Glomerular visceral epithelial cell (primary cell): ENCODE results near the gene CRAT.

ENCODE experiments used
- DNase-seq: peaks from one replicate; pipeline ENCODE4 v3.0.0-alpha.2; 2016; ENCODE audit errors: extremely low spot score

The CRAT gene

DNA sequence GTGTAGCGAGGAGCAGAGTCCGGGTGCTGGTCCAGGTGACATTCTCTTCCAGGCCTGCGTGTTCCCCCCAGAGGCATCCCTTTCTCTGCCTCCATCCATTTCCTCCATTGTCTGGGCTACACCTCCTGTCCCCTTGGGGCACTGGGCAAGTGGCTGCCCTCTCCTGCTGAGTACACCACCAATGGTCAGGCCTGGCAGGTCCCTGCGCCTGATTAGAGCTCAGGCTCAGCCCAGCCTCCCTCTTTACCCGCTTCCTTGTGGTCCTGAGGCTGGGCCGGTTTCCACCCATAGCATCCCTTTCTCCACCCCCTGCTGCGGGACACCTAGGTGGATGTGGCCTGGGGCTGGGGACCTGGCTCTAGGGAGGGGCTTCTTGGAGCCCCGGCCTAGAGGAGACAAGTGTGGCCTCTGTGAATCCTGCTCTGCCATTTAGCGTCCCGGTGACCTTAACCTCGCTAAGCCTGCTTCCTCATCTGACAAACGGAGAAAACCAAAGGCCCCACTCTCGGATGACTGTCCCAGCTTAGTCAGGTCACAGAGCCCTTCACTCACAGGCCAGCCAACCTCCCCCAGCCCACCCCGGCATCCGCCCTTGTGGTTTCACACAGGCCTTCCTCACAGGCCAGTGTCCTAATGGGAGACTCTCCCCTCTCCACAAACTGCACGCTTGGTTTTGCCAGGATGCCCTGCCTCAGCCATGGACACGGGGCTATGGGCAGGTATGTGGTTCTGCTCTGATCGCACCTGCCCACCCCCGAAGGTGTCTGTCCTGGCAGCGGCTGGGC is 16.8 kb downstream of the CRAT start:
- no peak for DNase-seq

DNA sequence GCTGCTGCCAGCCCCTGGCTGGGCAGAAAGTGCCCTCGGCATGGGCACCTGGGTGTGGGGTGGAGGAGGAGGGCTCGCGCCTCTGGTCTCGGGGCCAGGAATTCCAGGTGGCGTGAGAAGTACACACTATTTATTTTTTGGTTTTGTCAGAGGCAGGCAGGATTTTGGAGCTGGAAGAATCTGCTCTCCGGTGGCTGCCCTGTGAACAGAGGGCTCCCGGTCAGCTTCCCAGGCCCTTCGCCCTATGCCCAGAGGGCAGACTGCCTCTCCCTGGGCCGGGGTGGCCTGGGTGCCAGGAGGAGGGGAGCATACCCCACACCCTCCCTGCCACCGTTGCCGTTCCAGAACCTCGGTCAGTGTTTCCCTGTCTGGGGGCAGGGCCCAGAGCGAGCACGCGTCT is 21.3 kb downstream of the CRAT start:
- no peak for DNase-seq

- no peak for DNase-seq
Observed at GRCh38 chr9:129084087-129084486, 26.5 kb downstream of the CRAT start.

- DNase-seq, result peak; percentile 18
Observed at GRCh38 chr9:129081388-129081904, 29.1 kb downstream of the CRAT start.

GRCh38 chr9:129080601-129081387 is 29.8 kb downstream of the CRAT start, which contains the start of gene DOLPP1:
DOLPP1 (plus strand) TSS chr9:129081111; CDS start chr9:129081132, 21 bp downstream.
- DNase-seq, result peak; percentile 100

DNA sequence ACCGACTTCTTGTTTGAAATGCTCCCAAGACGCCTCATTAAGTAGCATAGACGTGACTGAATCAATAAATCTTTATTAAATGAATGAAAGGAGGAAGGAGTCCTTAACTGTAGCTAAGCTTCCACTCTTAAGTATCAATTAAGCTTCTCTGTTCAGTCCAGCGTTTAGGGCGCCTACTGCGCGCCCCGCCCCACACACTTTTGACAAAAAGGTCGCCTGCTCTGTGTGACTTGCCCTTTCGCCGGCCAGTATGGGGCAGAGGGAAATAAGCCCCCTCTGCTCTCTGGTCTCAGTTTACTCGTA is 30.3 kb downstream of the CRAT start:
- no peak for DNase-seq

DNA sequence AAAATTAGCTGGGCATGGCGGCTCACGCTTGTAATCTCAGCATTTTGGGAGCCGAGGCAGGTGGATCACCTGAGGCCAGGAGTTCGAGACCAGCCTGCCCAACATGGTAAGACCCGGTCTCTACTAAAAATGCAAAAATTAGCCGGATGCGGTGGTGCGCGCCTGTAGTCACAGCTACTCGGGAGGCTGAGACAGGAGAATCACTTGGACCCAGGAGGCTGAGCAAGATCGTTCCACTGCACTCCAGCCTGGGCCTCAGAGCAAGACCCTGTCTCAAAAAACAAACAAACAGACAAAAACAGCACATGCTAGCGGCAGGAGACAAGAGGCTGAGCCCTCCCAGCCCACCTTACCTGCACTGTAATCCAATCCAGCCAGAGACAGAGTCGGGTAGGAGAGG is 30.8 kb downstream of the CRAT start:
- DNase-seq, result no peak

DNA sequence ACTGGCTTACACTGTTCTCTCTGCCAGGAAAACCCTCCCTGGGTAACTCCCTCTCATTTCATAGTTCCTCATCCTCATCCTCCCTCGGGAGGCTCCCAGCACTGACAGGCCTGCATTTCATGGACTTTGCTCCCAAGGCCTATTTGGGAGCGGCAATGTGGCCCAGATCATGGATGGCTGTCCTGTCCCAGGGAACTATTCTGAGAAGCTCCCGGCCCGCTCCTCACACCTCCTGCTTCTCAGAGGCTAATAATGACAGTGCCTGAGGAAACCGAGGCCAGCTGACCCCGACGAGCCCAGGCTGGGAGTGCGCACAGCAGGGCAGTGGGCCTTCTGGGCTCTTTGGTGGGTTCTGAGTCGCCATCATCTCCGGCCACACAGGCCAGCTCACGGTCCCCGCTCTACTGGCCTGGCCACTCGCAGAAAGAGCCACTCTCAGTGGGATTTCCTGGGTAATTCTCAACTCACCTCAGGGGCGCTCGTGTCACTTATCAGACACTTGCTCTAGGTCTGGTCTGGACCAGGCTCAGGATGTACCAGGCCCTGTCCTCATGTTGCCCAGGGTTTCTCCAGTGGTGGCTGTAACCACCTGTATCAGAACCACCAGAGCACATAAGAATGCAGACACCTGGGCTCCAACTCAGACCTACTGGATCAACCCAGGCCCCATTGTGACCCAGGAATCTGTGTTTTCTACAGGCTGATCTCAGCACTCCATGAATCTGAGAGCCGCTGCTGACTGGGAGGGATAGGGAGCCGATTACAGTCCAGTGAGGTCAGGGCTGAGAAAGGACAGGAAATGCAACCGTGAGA is 31.7 kb downstream of the CRAT start:
- no peak for DNase-seq

GRCh38 chr9:129077236-129077635 is 33.4 kb downstream of the CRAT start:
- DNase-seq, result no peak

DNA sequence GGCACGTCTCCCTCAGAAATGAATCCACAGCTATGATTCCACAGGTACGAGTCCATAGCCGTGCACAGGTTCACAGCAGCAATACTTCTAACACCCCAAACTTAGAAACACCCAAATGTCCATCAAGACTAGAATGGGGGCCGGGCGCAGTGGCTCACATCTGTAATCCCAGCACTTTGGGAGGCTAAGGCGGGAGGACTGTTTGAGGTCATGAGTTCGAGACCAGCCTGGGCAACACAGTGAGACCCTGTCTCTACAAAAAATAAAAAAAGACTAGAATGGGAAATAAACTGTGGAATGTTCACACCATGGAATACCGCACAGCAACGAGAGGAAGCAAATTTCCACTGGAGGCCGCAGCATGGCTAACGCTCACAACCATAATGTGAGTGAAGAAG is 34.0 kb downstream of the CRAT start:
- no peak for DNase-seq

- no peak for DNase-seq
Observed at GRCh38 chr9:129075996-129076639, 34.5 kb downstream of the CRAT start.

DNA sequence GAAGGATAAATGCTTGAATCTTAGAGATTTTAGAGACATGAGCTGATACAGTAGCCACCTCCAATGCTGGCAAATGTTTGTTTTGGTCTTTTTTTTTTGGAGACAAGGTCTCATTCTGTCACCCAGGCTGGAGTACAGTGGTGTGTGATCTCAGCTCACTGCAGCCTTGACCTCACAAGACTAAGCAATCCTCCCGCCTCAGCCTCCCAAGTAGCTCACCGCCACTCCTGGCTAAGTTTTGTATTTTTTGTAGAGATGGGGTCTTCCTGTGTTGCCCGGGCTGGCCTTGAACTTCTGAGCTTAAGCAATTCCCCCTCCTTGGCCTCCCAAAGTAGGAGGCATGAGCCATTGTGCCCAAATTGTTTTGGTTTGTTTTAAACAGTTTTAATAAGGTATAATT is 36.5 kb downstream of the CRAT start:
- no peak for DNase-seq

GRCh38 chr9:129073404-129073803 is 37.2 kb downstream of the CRAT start:
- no peak for DNase-seq

DNA sequence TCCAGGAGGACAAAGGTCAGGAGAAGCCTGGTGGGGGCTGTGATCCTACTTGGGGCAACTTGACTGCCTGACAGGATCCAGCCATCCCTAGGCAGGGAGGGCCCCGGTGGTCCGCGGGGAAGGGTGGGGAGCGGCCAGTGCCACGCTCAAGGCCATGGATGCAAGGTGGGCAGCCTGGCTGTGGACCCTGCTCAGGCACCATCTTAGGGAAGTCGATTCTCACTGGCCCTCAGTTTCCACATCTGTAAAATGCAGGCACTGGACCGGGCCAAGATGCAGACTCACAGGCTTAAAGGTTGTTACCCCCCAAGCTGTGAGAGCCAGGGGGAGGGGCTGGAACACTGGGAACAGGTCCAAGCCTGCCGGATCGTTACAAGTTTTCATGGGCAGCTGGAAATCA is 38.4 kb downstream of the CRAT start:
- DNase-seq, result no peak

DNA sequence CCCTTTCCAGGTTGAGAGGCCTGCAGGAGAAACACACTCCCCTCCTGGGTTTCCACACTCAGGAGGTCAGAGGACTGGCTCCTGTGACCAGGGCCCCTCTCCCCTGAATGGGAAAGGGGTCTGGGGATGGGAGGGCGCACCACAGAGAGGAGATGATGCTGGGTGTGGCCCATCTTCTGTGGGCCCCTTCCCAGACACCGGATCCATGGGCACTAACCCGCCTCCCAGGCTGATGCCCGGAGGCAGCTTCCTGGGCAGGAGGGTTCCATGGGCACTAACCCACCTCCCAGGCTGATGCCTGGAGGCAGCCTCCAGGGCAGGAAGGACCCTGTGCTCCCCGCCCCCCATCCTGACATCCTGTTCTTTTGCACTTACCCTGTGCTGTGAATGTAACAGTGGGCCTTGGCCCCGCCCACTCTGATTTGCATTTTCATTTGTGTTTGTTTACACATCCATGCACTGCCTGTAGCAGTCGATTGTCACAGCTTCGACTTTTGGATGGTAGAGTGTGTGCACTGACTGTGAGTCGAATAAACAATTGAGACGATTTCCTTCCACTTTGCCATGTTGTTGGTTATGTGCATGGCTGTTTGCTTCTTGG is 39.0 kb downstream of the CRAT start:
- no peak for DNase-seq

- no peak for DNase-seq
Observed at GRCh38 chr9:129070696-129071525, 39.7 kb downstream of the CRAT start.

DNA sequence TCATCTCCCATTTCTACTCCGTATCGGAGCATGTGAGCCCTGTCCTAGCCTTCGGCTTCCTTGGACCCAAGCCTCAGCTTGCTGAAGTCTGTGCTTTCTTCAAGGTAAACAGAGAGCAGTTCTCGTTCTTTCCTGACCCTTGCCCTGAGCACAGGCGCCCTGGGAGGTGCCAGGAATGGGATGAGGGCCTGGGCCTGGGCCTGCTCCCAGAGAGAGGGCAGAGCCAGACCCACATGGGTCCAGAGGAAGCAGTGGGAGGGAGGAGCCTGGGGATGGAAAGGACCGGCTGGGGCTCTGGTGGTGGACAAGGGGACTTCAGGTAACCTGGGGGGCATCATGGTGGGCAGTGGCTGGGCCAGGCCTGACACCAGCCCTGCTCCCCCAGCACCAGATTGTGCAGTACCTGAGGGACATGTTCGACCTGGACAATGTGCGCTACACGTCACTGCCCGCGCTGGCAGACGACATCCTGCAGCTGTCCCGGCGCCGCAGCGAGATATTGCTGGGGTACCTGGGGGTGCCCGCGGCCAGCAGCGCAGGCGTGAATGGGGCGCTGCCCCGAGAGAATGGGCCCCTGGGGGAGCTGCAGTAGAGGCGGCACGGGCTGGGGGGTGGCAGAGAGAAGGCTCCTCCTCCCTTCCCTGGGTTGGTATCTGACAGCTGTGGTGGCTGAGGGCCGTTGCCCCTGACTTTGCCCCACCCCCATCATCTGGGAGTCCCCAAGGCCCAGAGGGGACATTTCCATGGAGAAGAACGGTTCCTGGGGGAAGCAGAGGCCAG is 40.5 kb downstream of the CRAT start:
- DNase-seq, result no peak

GRCh38 chr9:129068990-129069861 is 41.4 kb downstream of the CRAT start:
- no peak for DNase-seq

- no peak for DNase-seq
Observed at GRCh38 chr9:129068110-129068509, 42.5 kb downstream of the CRAT start.
